22Rv1 (cell line): Measurements from ENCODE around the gene UHRF1.

ENCODE experiments used
- H3K27ac ChIP-seq: fragments of 450-650 bp; 2 replicates; pipeline ENCODE4 v1.5.1; 2017
- ZFX ChIP-seq: fragments of 450-650 bp; IDR thresholded peaks from 2 replicates; pipeline ENCODE4 v1.6.1; 2017; ENCODE audit warnings: antibody characterized with exemption, borderline replicate concordance
- TF ChIP-seq, protein P1 (sequence below): fragments of 450-650 bp; IDR thresholded peaks from 2 replicates; pipeline ENCODE4 v1.5.1; 2017; ENCODE audit warnings: mild to moderate bottlenecking

UHRF1 gene

GRCh38 chr19:4906963-4907362 is 2.3 kb upstream of the UHRF1 start:
- no peak overlapping the region for H3K27ac ChIP-seq
- no peak for TF ChIP-seq ZFX
- TF ChIP-seq, protein P1, sequence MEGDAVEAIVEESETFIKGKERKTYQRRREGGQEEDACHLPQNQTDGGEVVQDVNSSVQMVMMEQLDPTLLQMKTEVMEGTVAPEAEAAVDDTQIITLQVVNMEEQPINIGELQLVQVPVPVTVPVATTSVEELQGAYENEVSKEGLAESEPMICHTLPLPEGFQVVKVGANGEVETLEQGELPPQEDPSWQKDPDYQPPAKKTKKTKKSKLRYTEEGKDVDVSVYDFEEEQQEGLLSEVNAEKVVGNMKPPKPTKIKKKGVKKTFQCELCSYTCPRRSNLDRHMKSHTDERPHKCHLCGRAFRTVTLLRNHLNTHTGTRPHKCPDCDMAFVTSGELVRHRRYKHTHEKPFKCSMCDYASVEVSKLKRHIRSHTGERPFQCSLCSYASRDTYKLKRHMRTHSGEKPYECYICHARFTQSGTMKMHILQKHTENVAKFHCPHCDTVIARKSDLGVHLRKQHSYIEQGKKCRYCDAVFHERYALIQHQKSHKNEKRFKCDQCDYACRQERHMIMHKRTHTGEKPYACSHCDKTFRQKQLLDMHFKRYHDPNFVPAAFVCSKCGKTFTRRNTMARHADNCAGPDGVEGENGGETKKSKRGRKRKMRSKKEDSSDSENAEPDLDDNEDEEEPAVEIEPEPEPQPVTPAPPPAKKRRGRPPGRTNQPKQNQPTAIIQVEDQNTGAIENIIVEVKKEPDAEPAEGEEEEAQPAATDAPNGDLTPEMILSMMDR = no peak

DNA sequence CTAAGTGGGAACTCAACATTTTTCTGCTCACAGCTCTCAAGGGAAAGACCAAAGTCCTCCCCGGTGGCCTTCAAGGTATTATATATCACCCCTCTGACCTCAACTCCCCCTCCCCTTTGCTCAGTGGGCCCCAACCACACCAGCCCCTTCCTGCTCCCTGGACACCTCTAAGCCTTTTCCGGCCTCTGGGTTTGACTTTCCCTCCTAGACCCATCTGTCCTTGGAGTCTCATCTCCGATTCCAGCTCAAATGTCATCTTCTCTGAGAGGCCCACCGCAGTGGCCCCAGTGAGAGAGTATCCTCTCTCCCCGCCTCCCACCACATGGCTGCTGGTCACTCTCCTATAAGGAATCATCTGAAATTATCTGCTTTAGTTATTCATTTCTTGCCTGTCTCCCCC is 941 bp upstream of the UHRF1 start:
- H3K27ac ChIP-seq = peak overlapping the region; percentile 83; the same call in 1 of the 2 replicates
- no peak for TF ChIP-seq ZFX
- TF ChIP-seq, protein P1 = no peak

- H3K27ac ChIP-seq = peak overlapping the region; percentile 83
- no peak for TF ChIP-seq ZFX
- TF ChIP-seq, protein P1 = no peak
Observed at GRCh38 chr19:4908781-4909155, 533 bp upstream of the UHRF1 start.

GRCh38 chr19:4909897-4910593 is 744 bp downstream of the UHRF1 start:
- peak overlapping the region; percentile 83 for H3K27ac ChIP-seq
- TF ChIP-seq, protein P1 = no peak
- no peak for TF ChIP-seq ZFX

GRCh38 chr19:4910594-4911281 is 1.4 kb downstream of the UHRF1 start:
- peak overlapping the region; percentile 83 for H3K27ac ChIP-seq
- TF ChIP-seq, protein P1 = no peak
- no peak for TF ChIP-seq ZFX

DNA sequence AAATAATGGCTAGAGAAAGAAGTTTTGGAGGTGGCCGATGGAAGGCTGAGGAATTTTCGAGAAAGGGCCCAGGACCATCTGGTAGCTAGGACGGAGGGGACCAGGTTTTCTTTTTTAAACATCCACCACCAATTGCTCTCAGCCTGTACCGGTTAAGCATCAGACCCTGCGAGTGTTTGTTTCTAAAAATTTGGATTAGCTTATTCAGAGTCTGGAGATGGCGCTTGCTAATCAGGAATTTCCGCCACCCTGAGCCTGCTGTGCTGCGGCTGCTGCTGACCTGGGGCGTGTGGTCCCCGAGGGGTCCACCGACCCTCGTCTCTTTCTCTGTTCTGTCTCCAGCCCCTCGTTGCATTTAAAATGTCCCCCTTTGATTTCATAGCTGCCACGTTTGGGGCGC is 2.0 kb downstream of the UHRF1 start:
- TF ChIP-seq, protein P1 = no peak
- no peak for TF ChIP-seq ZFX
- peak overlapping the region; percentile 83 for H3K27ac ChIP-seq

GRCh38 chr19:4911786-4912672 is 2.7 kb downstream of the UHRF1 start:
- H3K27ac ChIP-seq = no peak overlapping the region; the same call in 1 of the 2 replicates
- TF ChIP-seq ZFX = no peak
- TF ChIP-seq, protein P1 = peak; percentile 24; the same call in 1 of the 2 replicates
